GM21825 (cell line): ENCODE measurements around the gene DYNLT5.
"Not testable (repeated sequence)": the region's sequence is repeated elsewhere in the genome, so short reads cannot be mapped to it uniquely, and the experiment has no call there.

Source experiments
- ATAC-seq: cut with Tn5 transposase; IDR thresholded peaks from one replicate; pipeline ENCODE4 v1.9.1; 2021; ENCODE audit warnings: mild to moderate bottlenecking, moderate library complexity; ENCODE audit not compliant: unreplicated experiment

Gene DYNLT5

GRCh38 chr1:66785800-66786199 lies 33.5 kb downstream of the DYNLT5 start:
- ATAC-seq: not testable (repeated sequence)

- no peak for ATAC-seq
These were observed 35.4 kb downstream of the DYNLT5 start for GRCh38 chr1:66787641-66788040.

GRCh38 chr1:66788231-66788939 lies 36.1 kb downstream of the DYNLT5 start:
- ATAC-seq: no peak

GRCh38 chr1:66791621-66792610 lies 39.7 kb downstream of the DYNLT5 start:
- no peak for ATAC-seq

- ATAC-seq: not testable (repeated sequence)
These were observed 43.6 kb downstream of the DYNLT5 start for GRCh38 chr1:66795839-66796238.

GRCh38 chr1:66809245-66809644 lies 57.0 kb downstream of the DYNLT5 start:
- no peak for ATAC-seq

GRCh38 chr1:66809736-66810326 lies 57.6 kb downstream of the DYNLT5 start:
- ATAC-seq: no peak

GRCh38 chr1:66824771-66825170 lies 72.5 kb downstream of the DYNLT5 start:
- ATAC-seq: no peak
